Endothelial cell of umbilical vein (primary cell): ENCODE data around the gene PGAP6.

Experiments used
- CTCF ChIP-seq, 2 donors: IDR thresholded peaks; 1 replicate in 1 of 2; 2 replicates in 1 of 2; pipeline ENCODE4 v1.5.1; 2011; ENCODE audit warnings: low read length in 2 of 2, mild to moderate bottlenecking in 2 of 2, moderate library complexity in 2 of 2, control low read depth in 1 of 2, inconsistent platforms in 1 of 2, low read depth in 1 of 2; ENCODE audit not compliant: insufficient read depth in 1 of 2; ENCODE audit errors: extremely low read depth in 1 of 2
- EZH2 ChIP-seq: IDR thresholded peaks from 2 replicates; pipeline ENCODE4 v1.6.1; 2012; ENCODE audit warnings: borderline replicate concordance, low read depth, mild to moderate bottlenecking, moderate library complexity, low read length, inconsistent platforms; ENCODE audit not compliant: severe bottlenecking
- FOS ChIP-seq: IDR thresholded peaks from 2 replicates; pipeline ENCODE4 v1.6.1; 2011; ENCODE audit warnings: mild to moderate bottlenecking, low read length, moderate library complexity, borderline replicate concordance; ENCODE audit not compliant: insufficient read depth
- GATA2 ChIP-seq: IDR thresholded peaks from 2 replicates; pipeline ENCODE4 v1.7.0; 2011; ENCODE audit warnings: low read depth, mild to moderate bottlenecking, moderate library complexity, mixed read lengths, low read length; ENCODE audit not compliant: insufficient read length, insufficient read depth
- JUN ChIP-seq: IDR thresholded peaks from 2 replicates; pipeline ENCODE4 v1.6.1; 2011; ENCODE audit warnings: borderline replicate concordance, low read depth; ENCODE audit not compliant: insufficient read length, insufficient read depth
- MAX ChIP-seq: IDR thresholded peaks from 2 replicates; pipeline ENCODE4 v1.6.1; 2011; ENCODE audit not compliant: insufficient read depth, insufficient read length
- MYC ChIP-seq: IDR thresholded peaks from one replicate; pipeline ENCODE4 v1.6.1; 2011; ENCODE audit warnings: mild to moderate bottlenecking, low read depth, low read length
- POLR2A ChIP-seq: IDR thresholded peaks from 2 replicates; pipeline ENCODE4 v1.6.1; 2012; ENCODE audit warnings: low read depth, mild to moderate bottlenecking, control low read depth, low read length
- POLR2AphosphoS5 ChIP-seq: IDR thresholded peaks from 2 replicates; pipeline ENCODE4 v1.6.1; 2012; ENCODE audit warnings: low read depth, mild to moderate bottlenecking, control low read depth, low read length, moderate library complexity; ENCODE audit not compliant: insufficient read depth

DNA sequence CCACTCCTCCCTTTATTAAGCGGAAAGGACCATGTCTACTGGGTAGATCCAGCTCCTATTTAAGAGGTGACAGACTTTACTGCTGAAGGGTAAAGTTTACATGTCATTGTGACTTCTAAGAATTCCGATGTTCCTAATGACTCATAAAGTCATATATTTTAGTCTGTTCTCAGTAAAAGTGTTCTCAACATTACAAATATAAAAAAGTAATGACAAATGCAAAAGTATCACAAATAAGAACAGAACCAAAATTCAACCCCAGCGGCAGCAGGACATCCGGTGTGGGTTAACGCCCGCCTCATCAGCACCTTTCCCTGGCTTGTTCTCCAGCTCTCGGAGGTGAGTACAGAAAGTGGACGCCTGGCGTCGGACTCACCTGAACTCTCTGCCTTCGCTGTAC lies 36.0 kb downstream of the PGAP6 start:
- TF ChIP-seq CTCF (IDR thresholded peaks at IDR 0.05; ENCODE audit: extremely low read depth in 1 of 2, insufficient read depth in 1 of 2, low read depth in 1 of 2, low read length in 2 of 2) = no peak
- TF ChIP-seq MAX = no peak
- no peak for TF ChIP-seq EZH2
- TF ChIP-seq FOS = no peak
- TF ChIP-seq POLR2A = no peak
- no peak for TF ChIP-seq POLR2AphosphoS5
- no peak for TF ChIP-seq MYC
- TF ChIP-seq JUN = no peak
- TF ChIP-seq GATA2 = no peak
